ENCODE data around the gene PTPRD. TPM values are rescaled to one million over a fixed set of nuclear protein-coding genes. Genes with fewer than 3 reads are reported as not detected.

PTPRD gene
- total and polyA plus RNA-seq, 9 of the 15 experiments (the other 6 are each of a cell fraction or from before 2014, with no cell fraction given), result 0.11 TPM; not detected in 8

- no peaks in the 10 kb centered on the region for H3K9me1 ChIP-seq (ENCODE audit: control insufficient read depth, insufficient read depth, low read length)
- DNase-seq (ENCODE audit: extremely low read depth in 1 of 4, low spot score in 3 of 4) (no peak), ATAC-seq (no peak), FAIRE-seq (no peak)
- H3K4me2 ChIP-seq (ENCODE audit: insufficient read depth, low read length), result no peak overlapping the region
- no peaks in the 10 kb centered on the region for H3K79me2 ChIP-seq (ENCODE audit: control insufficient read depth, insufficient read depth, low read length)
- H3K36me3 ChIP-seq (ENCODE audit: control insufficient read depth, insufficient read depth, low read length), result no peaks in the 10 kb centered on the region
- no peaks in the 10 kb centered on the region for H3K4me1 ChIP-seq (replicated peaks in 1 of 2; ENCODE audit: control insufficient read depth in 2 of 2, insufficient read depth in 2 of 2, low read length in 2 of 2)
- H2AFZ ChIP-seq (ENCODE audit: low read depth, low read length), result no peak overlapping the region
- WGBS (ENCODE audit: insufficient coverage, low coverage, missing lambda C conversion rate), result no CpG with 5 or more reads among the region's 2 CpGs
- ChIA-PET CTCF (ENCODE audit: low intra/inter-chr PET ratio) (no interaction called here), POLR2A (no interaction called here)
- no peak overlapping the region for H3K9ac ChIP-seq (ENCODE audit: insufficient read depth in 1 of 2, low read depth in 2 of 2, low read length in 2 of 2)
- TF ChIP-seq SNIP1 (IDR thresholded peaks at IDR 0.05; ENCODE audit: low read depth) (no peak), PCBP2 (IDR thresholded peaks at IDR 0.05; ENCODE audit: low read depth, low read length, poor library complexity, severe bottlenecking) (no peak), NCOA6 (IDR thresholded peaks at IDR 0.05) (no peak), FOXA3 (CRISPR knock-in tag; conservative IDR thresholded peaks at IDR 0.05 in 1 of 2, IDR thresholded peaks at IDR 0.05 in 1 of 2) (no peak), MITF (IDR thresholded peaks at IDR 0.05) (no peak), PATZ1 (CRISPR knock-in tag; IDR thresholded peaks at IDR 0.05; ENCODE audit: borderline replicate concordance) (no peak), ZSCAN32 (CRISPR knock-in tag; IDR thresholded peaks at IDR 0.05) (no peak), SMAD2 (IDR thresholded peaks at IDR 0.05; ENCODE audit: low read depth, low read length) (no peak), EZH2 (IDR thresholded peaks at IDR 0.05; ENCODE audit: borderline replicate concordance, low read depth, low read length) (no peak), TSC22D4 (tag; IDR thresholded peaks at IDR 0.05) (no peak)
- in situ Hi-C loops (cut with MboI) (no loop called here), intact Hi-C loops (cut with micrococcal nuclease) (no loop called here)
- no TSS peak for BruUV-seq (replicated peaks)
- no peak overlapping the region for H3K4me3 ChIP-seq
- no peaks in the 10 kb centered on the region for H3K27me3 ChIP-seq (ENCODE audit: control insufficient read depth in 2 of 2, insufficient read depth in 2 of 2, low read length in 2 of 2)
- H3K9me3 ChIP-seq (replicated peaks; ENCODE audit: control insufficient read depth, insufficient read depth, low read depth, low read length), result no peaks in the 10 kb centered on the region; the same call in 1 of the 2 replicates
- no peaks in the 10 kb centered on the region for H4K20me1 ChIP-seq (replicated peaks; ENCODE audit: control insufficient read depth, insufficient read depth, low read length)
- no peak overlapping the region for H3K27ac ChIP-seq (ENCODE audit: extremely low read depth, low read depth, low read length)
These were observed 2247.8 kb downstream of the PTPRD start for GRCh38 chr9:8365029-8365428.
